Glomerular visceral epithelial cell (primary cell): ENCODE results near the gene C2CD4A.

Experiments used
- DNase-seq: peaks from one replicate; pipeline ENCODE4 v3.0.0-alpha.2; 2016; ENCODE audit errors: extremely low spot score

The C2CD4A gene

DNA sequence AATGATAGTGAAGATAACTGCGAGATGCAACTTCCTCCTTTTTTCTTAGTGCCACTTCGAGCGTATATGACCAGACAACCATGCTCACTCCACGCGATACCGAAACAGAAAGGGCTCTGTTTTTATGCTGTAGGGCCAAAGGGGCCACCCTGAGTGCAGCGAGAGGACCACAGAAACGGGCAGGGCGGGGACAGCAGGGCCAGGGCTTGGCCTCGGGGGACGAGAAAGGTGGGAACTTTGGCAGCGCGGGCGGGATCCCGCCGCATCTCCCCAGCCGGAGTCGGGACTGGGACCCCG lies 7.0 kb upstream of the C2CD4A start:
- DNase-seq = peak; percentile 63

DNA sequence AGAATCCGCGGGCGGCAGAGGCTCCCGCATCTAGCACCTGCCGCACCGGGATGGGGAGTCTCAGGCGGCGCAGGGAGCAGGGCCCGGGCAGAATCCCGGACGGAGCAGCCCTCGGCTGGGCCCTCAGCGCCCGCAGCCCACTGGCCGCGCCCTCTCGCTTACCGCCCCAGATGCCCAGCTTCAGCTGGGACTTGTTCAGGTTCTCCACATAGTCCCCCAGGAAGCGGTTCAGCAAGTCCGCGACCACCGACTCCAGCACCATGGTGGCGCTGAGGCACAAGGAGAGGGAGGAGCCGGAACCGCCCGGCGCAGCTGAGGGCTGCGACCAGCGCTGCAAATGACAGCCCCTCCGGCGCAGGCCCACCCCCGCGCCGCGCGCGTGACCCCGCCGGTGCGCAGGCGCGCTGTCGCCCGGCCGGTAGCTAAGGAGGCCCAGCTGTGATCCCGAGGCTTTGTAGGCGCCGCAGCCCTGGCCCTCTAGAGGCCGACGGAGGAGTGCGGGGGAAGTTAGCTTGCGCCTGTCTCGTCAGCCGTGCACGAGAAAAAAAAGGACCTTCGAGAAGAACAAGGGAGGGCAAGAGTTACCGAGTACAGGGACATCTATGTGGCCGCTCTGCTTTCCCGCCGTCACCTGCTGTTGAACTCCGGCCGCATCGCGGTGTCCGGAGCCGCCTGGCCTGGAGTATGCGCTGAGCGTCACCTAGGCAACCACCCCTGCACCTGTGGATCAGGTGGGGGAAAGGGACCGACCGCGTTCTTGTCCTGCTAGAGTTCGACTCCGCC lies 6.5 kb upstream of the C2CD4A start, which contains the start of gene VPS13C:
TSS of gene VPS13C (minus strand) at position 335 of the 783 bp plus-strand sequence. CDS start at position 262, 73 bp downstream.
- DNase-seq = peak; percentile 96

DNA sequence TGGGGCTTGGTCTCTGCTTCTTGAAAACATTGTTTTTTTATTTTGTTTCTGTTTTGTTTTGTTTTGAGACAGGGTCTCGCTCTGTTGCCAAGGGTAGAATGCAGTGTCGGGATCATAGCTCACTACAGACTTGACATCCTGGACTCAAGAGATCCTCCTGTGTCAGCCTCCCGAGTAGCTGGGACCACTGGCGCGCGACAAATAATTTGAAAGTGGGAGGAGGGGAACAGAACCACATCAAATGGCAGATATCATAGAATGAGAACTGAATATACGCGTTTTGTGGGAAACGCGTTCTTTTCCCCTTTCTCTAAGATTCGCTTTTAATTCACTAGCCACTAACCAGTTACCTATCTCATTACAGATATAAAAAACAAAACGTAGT lies 5.9 kb upstream of the C2CD4A start:
- no peak for DNase-seq

DNA sequence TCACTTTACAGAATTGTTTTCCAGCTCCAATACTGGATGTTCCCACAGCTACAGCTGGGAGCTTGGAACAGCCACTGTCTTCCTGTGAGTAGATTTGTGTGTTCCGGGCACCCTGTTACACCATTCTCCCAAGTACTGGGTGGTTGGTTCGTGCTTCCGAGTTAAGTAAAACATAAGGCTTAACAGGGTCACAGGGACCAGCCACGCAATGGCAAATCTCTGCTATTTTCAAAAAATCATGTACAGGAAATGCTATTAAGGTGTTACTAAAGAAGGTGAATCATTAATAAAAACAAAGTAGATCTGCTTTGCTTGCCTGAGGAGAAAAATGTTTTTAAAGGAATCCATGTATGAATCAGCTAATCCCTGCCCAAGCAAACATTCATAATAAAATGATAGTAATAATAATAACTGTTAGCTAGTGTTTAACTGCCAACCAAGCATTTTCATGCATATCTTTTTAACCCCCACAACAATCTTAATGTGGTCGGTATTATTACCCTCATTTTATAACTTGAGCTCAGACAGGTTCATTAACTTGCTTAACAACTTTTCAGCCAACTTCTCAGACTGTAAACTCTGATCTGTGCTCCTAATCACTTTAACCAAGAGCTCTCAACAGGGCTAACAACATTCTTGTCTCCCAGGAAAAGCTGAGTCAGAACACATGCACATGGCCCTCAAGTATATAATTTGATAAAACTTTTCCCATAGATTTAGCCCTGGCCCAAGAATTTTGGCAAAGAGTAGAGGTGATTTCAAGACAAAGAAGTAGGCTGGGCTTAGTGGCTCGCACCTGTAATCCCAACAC lies 2.7 kb upstream of the C2CD4A start:
- DNase-seq = peak; percentile 8

DNA sequence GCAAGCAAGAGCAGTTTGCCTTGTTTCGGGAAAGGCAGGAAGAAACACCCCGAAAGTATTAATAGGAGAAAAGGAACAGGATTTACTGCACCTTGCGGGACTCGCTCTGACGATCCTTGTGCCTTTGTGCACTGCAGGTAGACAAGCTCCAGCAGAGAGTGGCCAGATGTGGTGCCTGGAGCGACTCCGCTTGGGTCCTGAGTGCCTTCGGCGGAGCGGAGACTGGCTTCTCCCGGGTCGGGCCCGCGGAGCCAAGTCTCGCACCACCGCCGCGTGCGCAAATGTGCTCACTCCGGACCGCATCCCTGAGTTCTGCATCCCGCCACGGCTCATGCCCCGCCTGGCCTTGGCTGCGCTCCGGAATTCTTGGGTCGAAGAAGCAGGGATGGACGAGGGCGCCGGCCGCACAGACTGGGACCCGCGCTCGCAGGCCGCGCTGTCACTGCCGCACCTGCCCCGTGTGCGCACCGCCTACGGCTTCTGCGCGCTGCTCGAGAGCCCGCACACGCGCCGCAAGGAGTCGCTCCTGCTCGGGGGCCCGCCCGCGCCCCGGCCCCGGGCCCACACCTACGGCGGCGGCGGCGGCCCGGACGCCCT lies 769 bp downstream of the C2CD4A start:
- DNase-seq = peak; percentile 13

DNA sequence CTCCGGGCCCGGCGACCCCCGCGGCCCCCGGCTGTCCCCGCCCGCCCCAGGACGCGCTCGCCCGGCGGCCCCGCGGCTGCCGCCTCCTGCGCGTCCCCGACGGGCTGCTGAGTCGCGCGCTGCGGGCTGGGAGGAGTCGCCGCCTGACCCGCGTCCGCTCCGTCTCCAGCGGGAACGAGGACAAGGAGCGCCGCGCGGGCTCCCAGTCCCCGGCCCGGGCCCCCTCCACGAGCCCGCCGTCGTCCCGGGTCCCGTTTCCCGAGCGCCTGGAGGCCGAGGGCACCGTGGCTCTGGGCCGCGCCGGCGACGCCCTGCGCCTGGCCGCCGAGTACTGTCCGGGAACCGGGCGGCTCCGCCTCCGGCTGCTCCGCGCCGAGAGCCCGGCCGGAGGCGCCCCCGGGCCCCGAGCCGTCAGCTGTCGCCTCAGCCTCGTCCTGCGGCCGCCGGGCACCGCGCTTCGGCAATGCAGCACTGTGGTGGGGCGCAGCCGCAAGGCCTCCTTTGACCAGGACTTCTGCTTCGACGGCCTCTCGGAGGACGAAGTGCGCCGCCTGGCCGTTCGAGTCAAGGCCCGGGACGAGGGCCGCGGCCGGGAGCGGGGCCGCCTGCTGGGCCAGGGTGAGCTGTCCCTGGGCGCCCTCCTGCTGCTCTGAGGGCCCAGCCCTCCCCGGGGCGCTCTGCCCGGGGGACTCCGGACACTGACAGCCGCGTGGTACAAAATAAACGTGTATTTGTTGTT lies 1.5 kb downstream of the C2CD4A start:
- DNase-seq = peak; percentile 36

DNA sequence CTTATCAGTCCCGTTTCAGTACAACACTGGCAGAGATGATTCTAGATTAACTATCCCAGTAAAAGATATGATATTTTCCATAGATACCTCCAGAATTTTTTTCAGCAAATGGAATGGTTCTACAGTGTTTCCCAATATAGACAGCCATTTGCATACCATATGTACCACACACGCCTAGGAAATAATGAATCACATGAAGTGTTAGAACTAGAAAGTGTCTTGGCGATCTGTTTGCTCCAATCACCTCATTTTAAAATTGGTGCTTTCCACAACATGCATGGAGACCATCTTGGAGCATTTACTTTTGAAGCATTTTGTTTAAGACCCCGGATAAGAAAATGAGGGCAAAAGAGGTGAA lies 2.0 kb downstream of the C2CD4A start:
- DNase-seq = no peak

DNA sequence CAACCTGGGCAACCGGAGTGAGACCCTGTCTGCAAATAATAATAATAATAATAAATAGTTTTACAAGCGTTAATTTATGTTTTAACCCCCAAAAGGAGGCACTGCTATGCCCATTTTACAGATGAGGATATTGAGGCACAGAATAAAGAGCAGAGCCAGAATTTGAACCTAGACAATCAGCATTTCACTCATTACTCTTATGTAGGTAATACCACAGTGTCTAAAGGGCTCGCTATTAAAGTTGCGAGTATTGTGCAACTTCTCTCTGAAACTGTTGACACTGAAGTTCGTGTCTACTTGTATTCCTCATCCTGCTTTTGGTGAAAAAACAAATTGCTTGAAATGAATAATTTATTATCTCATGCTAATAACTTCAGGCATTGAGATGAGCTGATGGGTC lies 2.8 kb downstream of the C2CD4A start:
- DNase-seq = no peak

DNA sequence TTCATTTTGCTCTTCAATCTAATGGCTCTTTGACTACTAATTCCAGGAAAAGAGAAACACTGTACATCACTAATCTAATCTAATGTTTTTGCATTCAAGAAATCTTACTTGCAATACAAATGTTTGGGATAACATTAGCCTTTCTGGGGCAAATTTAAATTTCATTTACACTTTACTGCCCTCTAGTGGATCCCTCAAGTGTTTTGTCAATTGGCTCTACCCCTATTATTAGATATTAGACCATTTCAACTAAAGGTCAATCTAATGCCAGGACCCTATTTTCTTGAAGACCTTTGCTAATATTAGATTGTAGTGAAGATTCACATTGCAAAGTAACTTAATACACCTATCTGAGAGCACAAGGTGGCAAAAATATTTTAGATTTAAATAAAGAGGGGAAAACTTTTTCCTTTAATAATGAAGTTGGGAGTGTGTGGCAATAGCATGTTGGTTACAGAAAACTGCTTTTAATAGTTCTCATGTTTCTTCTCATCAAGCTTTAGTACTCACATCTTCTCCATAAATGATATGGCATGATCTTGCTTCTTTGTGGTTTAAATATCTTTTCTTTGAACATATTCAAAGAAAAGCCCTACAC lies 5.0 kb downstream of the C2CD4A start:
- DNase-seq = peak; percentile 39

DNA sequence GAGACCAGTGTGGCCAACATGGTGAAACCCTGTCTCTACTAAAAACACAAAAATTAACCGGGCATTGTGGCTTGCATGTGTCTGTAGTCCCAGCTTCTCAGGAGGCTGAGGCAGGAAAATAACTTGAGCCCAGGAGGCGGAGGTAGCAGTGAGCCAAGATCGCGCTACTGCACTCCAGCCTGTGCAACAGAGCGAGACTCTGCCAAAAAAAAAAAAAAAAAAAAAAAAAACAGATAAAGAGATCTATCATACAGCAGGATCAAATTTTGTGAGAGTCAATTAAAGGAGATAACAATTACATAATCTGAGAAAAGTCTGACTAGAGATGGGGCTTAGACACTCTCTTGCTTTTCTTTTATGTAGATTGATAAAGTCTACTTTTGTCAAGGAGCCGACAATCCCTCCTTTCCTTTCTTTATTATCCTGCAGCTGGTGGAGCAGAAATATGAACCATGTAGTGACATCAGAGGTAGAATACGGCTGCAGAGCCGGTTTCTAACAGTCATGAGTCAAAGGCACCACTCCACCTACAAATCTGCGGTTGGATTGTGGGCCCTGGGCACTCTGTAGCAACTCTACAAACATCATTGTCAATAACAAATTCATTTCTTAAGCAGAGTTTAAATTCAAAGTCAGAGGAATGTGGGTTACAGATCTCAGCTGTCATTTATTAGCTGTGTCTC lies 9.0 kb downstream of the C2CD4A start:
- DNase-seq = no peak

DNA sequence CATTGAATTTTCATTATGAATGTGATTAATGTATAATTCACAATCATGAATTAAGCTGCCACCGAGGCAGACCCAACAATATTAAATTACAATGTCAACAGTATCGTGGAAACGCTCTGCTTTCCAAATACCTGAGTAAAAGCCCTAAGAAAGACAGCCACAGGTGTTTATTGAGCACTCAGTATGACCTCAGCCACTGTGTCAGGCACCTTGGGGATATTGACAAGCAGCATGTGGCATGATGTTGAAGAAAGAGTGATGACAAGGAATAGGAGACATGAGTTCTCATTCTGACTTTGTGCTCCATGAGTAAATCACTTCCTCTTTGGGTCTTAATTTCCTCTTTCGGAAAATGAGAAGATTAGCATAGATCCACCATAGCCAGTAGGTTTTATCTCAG lies 12.8 kb downstream of the C2CD4A start:
- no peak for DNase-seq

DNA sequence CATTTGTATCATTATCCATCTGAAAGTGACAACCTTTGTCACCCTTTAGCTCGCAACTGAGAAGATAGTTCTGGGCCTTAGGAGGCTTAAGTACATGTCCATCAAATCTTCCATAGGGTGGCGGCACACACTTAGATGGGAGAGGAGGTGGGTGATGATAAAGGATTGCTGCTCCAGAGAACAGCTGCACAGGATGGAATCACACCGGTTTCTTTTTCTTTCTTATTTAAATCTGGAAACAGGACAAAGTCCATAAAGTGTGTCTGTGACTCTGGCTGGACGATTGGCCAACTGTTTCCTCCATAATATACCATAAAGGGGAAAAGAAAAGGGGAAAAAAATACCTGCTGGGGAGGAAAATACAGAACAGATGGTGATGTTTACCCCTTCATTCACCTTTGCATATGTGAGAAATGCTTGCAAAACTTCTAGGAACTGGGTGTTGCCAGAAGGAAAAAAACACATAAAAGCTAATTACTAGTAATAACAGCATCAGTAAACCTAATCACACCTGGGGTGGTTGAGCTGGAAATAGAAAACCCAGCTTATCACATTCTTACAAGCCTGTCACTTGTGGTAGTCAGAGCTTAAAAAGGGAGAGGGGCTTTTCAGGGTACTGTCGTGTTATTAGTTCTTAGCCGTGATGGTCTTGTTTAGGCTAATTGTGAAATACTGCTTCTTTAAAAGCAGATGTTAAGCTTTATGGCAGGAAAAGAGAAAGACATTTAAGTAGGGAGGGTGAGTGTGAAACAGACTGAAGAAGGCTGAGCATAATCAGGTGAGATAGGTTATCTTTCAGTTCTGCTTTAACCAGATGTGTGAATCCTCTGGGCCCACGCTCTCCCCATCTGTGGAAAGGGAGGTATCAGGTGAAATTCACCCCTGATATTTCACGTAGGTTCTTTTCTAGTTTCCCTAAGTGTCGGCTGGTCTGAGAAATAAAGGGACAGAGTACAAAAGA lies 16.7 kb downstream of the C2CD4A start:
- DNase-seq = no peak

DNA sequence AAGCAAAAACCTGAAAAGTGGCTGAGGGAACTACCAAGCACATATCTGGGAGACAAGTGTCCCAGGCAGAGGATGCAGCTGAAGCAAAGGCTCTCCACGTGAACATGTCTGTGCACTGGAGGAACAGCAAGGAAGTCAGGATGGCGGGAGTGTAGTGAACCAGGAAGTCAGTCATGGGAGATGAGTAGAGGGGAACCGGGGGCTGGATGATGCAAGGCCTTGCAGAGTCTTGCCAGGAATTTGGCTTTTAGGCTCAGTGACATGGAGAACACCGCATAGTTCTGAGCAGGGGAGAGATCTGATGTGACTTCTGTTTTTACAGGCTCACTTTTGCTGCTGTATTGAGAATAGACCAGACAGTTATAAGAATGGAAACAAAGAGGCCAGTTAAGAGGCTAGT lies 19.0 kb downstream of the C2CD4A start:
- DNase-seq = no peak

DNA sequence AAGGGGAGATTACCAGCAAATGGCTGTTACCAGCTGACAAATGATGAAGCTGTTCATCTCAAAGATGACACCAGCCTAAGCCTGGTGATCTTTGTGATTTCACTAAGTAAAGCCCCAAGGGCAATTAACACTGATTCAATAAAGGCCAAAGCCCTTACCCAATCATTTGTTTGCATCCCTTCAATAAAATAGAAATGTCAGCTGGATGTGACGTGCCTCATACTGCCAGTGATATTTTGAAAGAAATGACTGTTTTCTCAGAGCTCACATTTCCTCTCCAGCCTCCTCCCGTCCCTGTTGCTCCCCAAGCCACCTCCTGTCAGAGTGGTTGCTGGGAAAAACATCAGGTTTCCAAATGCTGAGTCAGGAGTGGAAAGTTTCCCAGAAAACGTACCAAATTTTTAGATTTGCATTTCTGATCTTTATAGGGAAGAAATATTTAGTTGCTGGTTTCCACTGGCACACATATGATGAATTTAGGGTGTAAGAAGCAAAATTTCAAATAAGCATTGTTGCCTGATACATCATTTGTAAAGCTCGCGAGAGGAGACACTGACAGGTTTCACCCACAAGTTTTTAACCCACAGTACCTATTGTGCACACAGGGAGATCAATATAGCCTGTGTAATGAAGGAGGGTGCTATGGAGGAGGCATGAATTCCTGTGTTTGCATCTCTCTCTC lies 21.0 kb downstream of the C2CD4A start:
- no peak for DNase-seq

DNA sequence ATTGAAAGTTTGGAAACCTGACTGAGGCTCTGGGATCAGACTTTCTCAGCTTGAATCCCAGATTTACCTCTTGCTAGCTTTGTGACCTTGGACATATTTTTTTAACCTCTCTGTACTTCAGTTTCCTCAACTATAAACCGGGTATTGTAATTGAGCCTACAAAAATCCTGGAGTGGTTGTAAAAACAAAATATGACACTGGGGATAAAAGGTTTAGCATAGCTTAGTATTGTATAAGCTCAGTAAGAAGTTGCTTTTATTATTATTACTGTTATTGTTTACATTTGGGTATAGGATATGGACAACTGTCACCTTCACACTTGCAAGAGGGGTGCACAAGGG lies 21.5 kb downstream of the C2CD4A start:
- DNase-seq = no peak

DNA sequence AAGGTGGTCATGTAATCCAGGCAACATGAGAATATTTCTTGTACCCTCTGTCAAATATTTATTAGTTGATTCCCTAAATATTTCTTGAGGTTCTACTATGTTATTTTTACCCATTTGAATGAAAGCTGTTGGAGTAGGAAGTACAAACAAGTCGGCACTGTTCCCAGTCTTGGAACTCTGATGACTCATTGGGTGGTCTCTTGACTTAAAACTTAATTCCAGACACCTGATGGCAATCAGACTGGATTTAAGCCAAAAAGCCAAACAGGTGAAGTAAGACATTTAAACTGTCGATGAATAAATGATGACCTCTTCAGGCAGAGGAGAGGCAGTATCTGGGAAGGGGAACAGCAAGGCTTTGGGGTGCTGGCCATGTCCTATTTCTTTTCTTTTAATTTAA lies 22.8 kb downstream of the C2CD4A start:
- DNase-seq = no peak

DNA sequence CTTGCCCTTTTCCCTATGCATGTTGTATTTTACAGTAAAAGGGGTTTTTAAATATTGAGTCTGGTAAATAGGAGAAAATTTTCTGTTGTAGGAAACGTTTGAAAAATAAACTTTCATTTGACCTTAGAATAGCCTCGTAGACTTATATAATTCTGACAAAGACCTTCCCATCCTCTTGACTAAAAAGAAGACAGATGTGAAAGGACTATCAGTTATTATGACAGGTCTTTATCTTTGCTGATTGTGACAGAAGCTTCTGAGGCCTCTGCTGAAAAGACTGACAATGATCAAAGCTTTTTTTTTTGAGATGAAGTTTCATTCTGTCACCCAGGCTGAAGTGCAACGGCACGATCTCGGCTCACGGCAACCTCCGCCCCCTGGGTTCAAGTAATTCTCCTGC lies 24.2 kb downstream of the C2CD4A start:
- DNase-seq = no peak

DNA sequence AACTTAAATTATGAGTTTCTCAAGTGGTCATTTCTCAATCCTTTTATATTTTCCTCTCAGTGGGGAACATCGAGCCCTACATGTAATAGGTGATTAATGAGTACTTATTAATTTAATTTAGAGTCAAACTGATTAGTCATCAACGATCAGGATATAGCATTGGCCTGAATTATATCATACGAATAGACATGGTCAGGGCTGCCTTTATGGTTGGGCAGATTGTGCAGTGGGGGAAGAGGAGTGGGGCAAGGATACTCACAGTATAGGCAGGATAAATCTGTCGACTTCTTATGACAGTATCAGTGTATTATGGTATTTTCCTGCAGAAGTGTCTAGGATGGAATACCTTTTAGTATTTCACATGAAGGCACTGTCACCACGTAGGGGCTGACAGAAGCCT lies 27.0 kb downstream of the C2CD4A start:
- no peak for DNase-seq

DNA sequence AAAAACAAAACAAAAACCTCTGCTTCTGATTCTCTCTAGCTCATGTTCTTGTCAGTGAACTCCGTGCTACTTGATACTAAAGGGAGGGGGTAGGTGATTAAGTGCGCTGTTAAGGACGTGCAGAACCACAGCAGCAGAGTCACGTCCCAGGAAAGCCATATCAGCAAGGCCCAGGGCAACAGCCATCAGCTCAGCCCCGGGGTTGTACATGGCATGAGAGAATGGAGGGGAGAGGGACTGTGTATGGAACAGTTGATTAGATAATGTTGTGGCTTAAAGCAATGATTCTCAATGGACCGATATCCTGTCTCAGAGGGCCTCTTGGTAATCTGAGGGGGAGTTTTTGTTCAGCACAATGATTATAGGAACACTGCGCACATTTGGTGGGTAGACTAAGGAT lies 27.6 kb downstream of the C2CD4A start:
- no peak for DNase-seq

DNA sequence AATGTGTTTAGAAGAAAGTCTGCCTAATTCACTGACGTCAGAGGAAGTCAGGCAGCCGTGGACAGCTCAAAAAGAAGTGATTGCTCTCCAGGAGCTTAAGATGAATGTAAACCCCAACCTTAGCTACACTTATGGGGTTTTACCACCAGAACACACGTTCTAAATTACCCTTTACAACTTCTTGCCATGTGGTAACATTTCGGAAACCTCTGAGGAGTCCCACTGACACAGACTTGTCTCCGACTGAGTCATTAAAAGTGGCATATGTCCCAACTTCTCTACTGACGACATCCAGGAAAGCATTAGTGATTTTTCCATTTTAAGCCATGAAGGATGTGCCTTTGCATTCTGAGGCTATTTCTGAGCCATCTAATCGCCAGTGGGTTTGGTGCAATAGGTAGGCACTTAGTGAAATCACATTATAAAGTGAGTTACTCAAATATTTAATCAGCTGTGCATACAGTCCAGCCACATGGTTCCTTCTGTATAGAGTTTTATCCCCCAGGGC lies 32.4 kb downstream of the C2CD4A start:
- no peak for DNase-seq
